Measurements from ENCODE around the gene PRRT3.
"Not testable (repeated sequence)": the region's sequence is repeated elsewhere in the genome, so short reads cannot be mapped to it uniquely, and the experiment has no call there.

Gene PRRT3

GRCh38 chr3:9917820-9918219 lies 34.4 kb downstream of the PRRT3 start:
- no peak for DNase-seq

GRCh38 chr3:9916734-9917680 lies 35.2 kb downstream of the PRRT3 start, which contains the start of gene IL17RC:
TSS of gene IL17RC (plus strand) at chr3:9917098. CDS start at chr3:9917316, 218 bp downstream.
- peak; percentile 90 for DNase-seq

GRCh38 chr3:9916346-9916733 lies 35.9 kb downstream of the PRRT3 start:
- DNase-seq, result no peak

- peak in 1 of 2 experiments; percentile 23 for DNase-seq
Measured at GRCh38 chr3:9915254-9916141, 36.7 kb downstream of the PRRT3 start.

- DNase-seq, result peak in 1 of 2 experiments; percentile 31
Measured at GRCh38 chr3:9914559-9915253, 37.5 kb downstream of the PRRT3 start.

GRCh38 chr3:9914011-9914410 lies 38.2 kb downstream of the PRRT3 start:
- DNase-seq, result no peak

GRCh38 chr3:9913601-9914000 lies 38.6 kb downstream of the PRRT3 start:
- no peak for DNase-seq

GRCh38 chr3:9912294-9912935 lies 39.8 kb downstream of the PRRT3 start:
- no peak for DNase-seq

- no peak for DNase-seq
Measured at GRCh38 chr3:9911863-9912262, 40.3 kb downstream of the PRRT3 start.

- no peak for DNase-seq
Measured at GRCh38 chr3:9909221-9910013, 42.8 kb downstream of the PRRT3 start.

GRCh38 chr3:9908286-9908685 lies 43.9 kb downstream of the PRRT3 start:
- DNase-seq, result no peak

- no peak for DNase-seq
Measured at GRCh38 chr3:9906480-9906879, 45.7 kb downstream of the PRRT3 start.

- DNase-seq, result no peak
Measured at GRCh38 chr3:9903904-9904303, 48.3 kb downstream of the PRRT3 start.

GRCh38 chr3:9903238-9903624 lies 49.0 kb downstream of the PRRT3 start:
- peak in 1 of 2 experiments; percentile 53 for DNase-seq

GRCh38 chr3:9902372-9903237 lies 49.6 kb downstream of the PRRT3 start, which contains the start of gene IL17RE:
TSS of gene IL17RE (plus strand) at chr3:9902848. CDS start at chr3:9902933, 85 bp downstream.
- DNase-seq, result no peak

GRCh38 chr3:9901967-9902366 lies 50.2 kb downstream of the PRRT3 start:
- DNase-seq, result no peak

- not testable (repeated sequence) for DNase-seq
Measured at GRCh38 chr3:9900965-9901415, 51.2 kb downstream of the PRRT3 start.

GRCh38 chr3:9899289-9899791 lies 52.9 kb downstream of the PRRT3 start:
- DNase-seq, result no peak

GRCh38 chr3:9898467-9899241 lies 53.6 kb downstream of the PRRT3 start:
- no peak for DNase-seq

Measured in SW 1271 (cell line).